ENCODE measurements around the gene GALNT17.
"Not testable (repeated sequence)": the region's sequence is repeated elsewhere in the genome, so short reads cannot be mapped to it uniquely, and the experiment has no call there.

Gene GALNT17

GRCh38 chr7:71735961-71736556, 604.1 kb downstream of the GALNT17 start:
- Histone ChIP-seq H3K27ac (no peak overlapping the region), H3K4me3 (no peak overlapping the region)

GRCh38 chr7:71737931-71738540, 606.1 kb downstream of the GALNT17 start:
- not testable (repeated sequence) for H3K4me3 ChIP-seq

GRCh38 chr7:71739520-71740173, 607.7 kb downstream of the GALNT17 start:
- Histone ChIP-seq H3K4me3 (no peak overlapping the region), H3K27ac (no peak overlapping the region)

More at GRCh38 chr7:71737931-71738540, 606.1 kb downstream of the GALNT17 start:
- not testable (repeated sequence) for H3K27ac ChIP-seq

- Histone ChIP-seq H3K27ac (no peak overlapping the region), H3K4me3 (no peak overlapping the region)
Observed at GRCh38 chr7:71740174-71740560, 608.2 kb downstream of the GALNT17 start.

- Histone ChIP-seq H3K27ac (no peak overlapping the region), H3K4me3 (no peak overlapping the region)
Observed at GRCh38 chr7:71746006-71746405, 614.1 kb downstream of the GALNT17 start.

GRCh38 chr7:71750290-71750689, 618.3 kb downstream of the GALNT17 start:
- H3K27ac ChIP-seq, result no peak overlapping the region
- H3K4me3 ChIP-seq, result no peak overlapping the region

- Histone ChIP-seq H3K4me3 (no peak overlapping the region), H3K27ac (no peak overlapping the region)
Observed at GRCh38 chr7:71752171-71752935, 620.4 kb downstream of the GALNT17 start.

GRCh38 chr7:71753236-71753635, 621.3 kb downstream of the GALNT17 start:
- Histone ChIP-seq H3K27ac (no peak overlapping the region), H3K4me3 (no peak overlapping the region)

GRCh38 chr7:71753956-71754664, 622.2 kb downstream of the GALNT17 start:
- no peak overlapping the region for H3K4me3 ChIP-seq
- H3K27ac ChIP-seq, result no peak overlapping the region

- H3K4me3 ChIP-seq, result no peak overlapping the region
- no peak overlapping the region for H3K27ac ChIP-seq
Observed at GRCh38 chr7:71754828-71755227, 622.9 kb downstream of the GALNT17 start.

- Histone ChIP-seq H3K27ac (no peak overlapping the region), H3K4me3 (no peak overlapping the region)
Observed at GRCh38 chr7:71761336-71761735, 629.4 kb downstream of the GALNT17 start.

Data from skin epidermis (tissue), 12 donors.